HG03469 (cell line): Measurements from ENCODE around the gene TGFB3.

Experiments used
- ATAC-seq: cut with Tn5 transposase; IDR thresholded peaks from one replicate; pipeline ENCODE4 v1.9.1; 2021; ENCODE audit warnings: mild to moderate bottlenecking, moderate library complexity, moderate number of reproducible peaks; ENCODE audit not compliant: unreplicated experiment

Gene TGFB3

DNA sequence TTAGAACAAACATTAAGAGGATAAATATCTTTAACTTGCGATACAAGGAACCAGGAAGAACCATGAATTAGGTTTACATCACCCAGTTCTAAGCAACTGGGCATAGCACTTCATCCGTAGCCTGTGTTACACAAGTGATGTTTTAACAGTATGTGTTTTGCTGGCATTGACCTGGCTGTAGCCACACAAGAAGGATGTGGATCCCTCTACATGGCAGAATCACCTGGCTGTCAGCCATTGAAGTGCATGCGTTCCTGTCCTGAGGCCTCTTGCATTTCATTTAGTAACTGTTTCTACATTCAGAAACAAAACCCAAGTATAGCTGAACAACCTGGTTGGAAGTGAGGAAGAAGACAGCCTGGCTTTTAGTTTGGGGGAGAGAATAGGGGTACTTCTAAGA lies 72.2 kb downstream of the TGFB3 start:
- no peak for ATAC-seq
